Esophagus squamous epithelium (tissue), 4 donors: ENCODE results near the gene TFF1.

Experiments used
- CTCF ChIP-seq, 6 experiments: fragments of 450-650 bp in 4 of 6; fragments of 200-600 bp in 2 of 6; sonication (generic) in 2 of 6; IDR thresholded peaks; one replicate each; pipeline ENCODE4 v1.5.1; 2016 to 2019; ENCODE audit warnings: antibody characterized with exemption in 6 of 6, mild to moderate bottlenecking in 4 of 6, moderate library complexity in 4 of 6
- POLR2A ChIP-seq, 4 donors: fragments of 450-650 bp; IDR thresholded peaks; one replicate each; pipeline ENCODE4 v1.6.1; 2017; ENCODE audit warnings: antibody characterized with exemption in 4 of 4, mild to moderate bottlenecking in 4 of 4, moderate library complexity in 3 of 4

- TF ChIP-seq CTCF (IDR thresholded peaks at IDR 0.05), result no peak
- no peak for TF ChIP-seq POLR2A (IDR thresholded peaks at IDR 0.05)
Measured at GRCh38 chr21:42386034-42386591, 19.8 kb upstream of the TFF1 start.
